ENCODE data around the gene AUTS2.
"Not testable (repeated sequence)": the region's sequence is repeated elsewhere in the genome, so short reads cannot be mapped to it uniquely, and the experiment has no call there.

Gene AUTS2

DNA sequence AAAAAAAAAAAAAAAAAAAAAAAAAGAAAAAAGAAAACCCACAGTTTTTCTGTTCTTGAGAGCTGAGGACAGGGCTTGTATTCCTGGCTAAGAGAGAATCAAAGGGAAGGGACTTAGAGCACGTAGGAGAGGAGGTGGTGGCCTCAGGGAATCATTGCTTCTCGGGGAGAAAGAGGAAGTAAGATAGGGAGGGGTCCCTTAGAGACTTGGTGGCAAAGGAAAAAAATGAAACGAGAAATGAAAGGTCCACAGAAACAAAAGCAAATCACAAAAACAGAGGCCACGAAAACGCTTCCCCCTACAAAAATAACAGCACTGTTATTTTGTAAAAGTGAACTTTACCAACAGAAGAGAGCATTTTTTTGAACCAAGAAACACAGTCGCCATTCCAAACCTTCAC lies 1210.6 kb downstream of the AUTS2 start:
- peak overlapping the region; percentile 97 for H2AFZ ChIP-seq (ENCODE audit: low read length)
- H3K4me3 ChIP-seq (ENCODE audit: low read depth, low read length, poor library complexity, severe bottlenecking) = peak overlapping the region; percentile 43
- H3K27ac ChIP-seq (ENCODE audit: low read depth, low read length, poor library complexity, severe bottlenecking) = peak overlapping the region; percentile 35
- TF ChIP-seq EZH2 (IDR thresholded peaks at IDR 0.05; ENCODE audit: borderline replicate concordance, low read length) = no peak
- TF ChIP-seq, protein P1, sequence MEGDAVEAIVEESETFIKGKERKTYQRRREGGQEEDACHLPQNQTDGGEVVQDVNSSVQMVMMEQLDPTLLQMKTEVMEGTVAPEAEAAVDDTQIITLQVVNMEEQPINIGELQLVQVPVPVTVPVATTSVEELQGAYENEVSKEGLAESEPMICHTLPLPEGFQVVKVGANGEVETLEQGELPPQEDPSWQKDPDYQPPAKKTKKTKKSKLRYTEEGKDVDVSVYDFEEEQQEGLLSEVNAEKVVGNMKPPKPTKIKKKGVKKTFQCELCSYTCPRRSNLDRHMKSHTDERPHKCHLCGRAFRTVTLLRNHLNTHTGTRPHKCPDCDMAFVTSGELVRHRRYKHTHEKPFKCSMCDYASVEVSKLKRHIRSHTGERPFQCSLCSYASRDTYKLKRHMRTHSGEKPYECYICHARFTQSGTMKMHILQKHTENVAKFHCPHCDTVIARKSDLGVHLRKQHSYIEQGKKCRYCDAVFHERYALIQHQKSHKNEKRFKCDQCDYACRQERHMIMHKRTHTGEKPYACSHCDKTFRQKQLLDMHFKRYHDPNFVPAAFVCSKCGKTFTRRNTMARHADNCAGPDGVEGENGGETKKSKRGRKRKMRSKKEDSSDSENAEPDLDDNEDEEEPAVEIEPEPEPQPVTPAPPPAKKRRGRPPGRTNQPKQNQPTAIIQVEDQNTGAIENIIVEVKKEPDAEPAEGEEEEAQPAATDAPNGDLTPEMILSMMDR (IDR thresholded peaks at IDR 0.05; ENCODE audit: low read length) = no peak
- no peaks in the 10 kb centered on the region for H3K79me2 ChIP-seq (ENCODE audit: insufficient read depth, low read length)
- no peaks in the 10 kb centered on the region for H3K27me3 ChIP-seq (ENCODE audit: insufficient read depth, low read length)
- peak overlapping the region; percentile 6 for H3K9ac ChIP-seq (ENCODE audit: low read length)
- H3K9me2 ChIP-seq (ENCODE audit: low read depth, low read length) = no peaks in the 10 kb centered on the region
- H3F3A ChIP-seq (ENCODE audit: insufficient read depth, low read length) = no peaks in the 10 kb centered on the region
- H3K4me2 ChIP-seq (ENCODE audit: low read length) = peak overlapping the region; percentile 52
- H4K20me1 ChIP-seq (ENCODE audit: insufficient read depth, low read length) = no peaks in the 10 kb centered on the region
- peaks cover 30% of the 10 kb centered on the region for H3K4me1 ChIP-seq (ENCODE audit: insufficient read depth, low read length, severe bottlenecking)
- H3K9me3 ChIP-seq (ENCODE audit: low read length) = no peaks in the 10 kb centered on the region
- no peaks in the 10 kb centered on the region for H3K36me3 ChIP-seq (ENCODE audit: insufficient read depth, low read length)

DNA sequence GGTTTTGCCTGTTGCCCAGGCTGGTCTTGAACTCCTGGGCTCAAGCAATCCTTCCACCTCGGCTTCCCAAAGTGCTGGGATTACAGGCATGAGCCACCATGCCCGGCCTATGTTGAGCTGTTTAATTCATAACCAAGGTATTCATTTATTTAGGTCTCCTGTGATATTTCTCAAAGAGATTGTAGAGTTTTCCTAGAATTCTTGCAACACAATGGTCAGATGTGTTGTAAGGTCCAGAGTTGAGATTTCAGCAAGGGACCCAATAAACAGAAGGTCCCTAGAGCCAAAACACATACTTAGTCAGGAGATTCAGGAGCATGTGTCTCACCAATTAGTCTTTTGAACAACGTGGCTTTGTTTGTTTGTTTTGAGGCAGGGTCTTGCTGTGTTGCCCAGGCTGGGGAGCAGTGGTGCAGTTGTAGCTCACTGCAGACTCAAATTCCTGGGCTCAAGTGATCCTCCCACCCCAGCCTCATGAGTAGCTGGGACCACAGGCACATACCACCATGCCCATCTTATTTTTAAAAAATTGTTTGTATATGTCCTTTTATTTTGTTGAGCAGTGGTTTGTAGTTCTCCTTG lies 1212.4 kb downstream of the AUTS2 start:
- Histone ChIP-seq H3K4me1 (ENCODE audit: insufficient read depth, low read length, severe bottlenecking) (peaks cover 15% of the 10 kb centered on the region), H2AFZ (ENCODE audit: low read length) (no peak overlapping the region), H3K4me2 (ENCODE audit: low read length) (no peak overlapping the region), H3K27me3 (ENCODE audit: insufficient read depth, low read length) (no peaks in the 10 kb centered on the region), H3K9me3 (ENCODE audit: low read length) (no peaks in the 10 kb centered on the region), H4K20me1 (ENCODE audit: insufficient read depth, low read length) (no peaks in the 10 kb centered on the region), H3F3A (ENCODE audit: insufficient read depth, low read length) (no peaks in the 10 kb centered on the region), H3K4me3 (ENCODE audit: low read depth, low read length, poor library complexity, severe bottlenecking) (no peak overlapping the region), H3K9me2 (ENCODE audit: low read depth, low read length) (no peaks in the 10 kb centered on the region), H3K36me3 (ENCODE audit: insufficient read depth, low read length) (no peaks in the 10 kb centered on the region), H3K79me2 (ENCODE audit: insufficient read depth, low read length) (no peaks in the 10 kb centered on the region), H3K27ac (ENCODE audit: low read depth, low read length, poor library complexity, severe bottlenecking) (no peak overlapping the region), H3K9ac (ENCODE audit: low read length) (no peak overlapping the region)
- TF ChIP-seq, protein P1 (IDR thresholded peaks at IDR 0.05; ENCODE audit: low read length) = no peak
- TF ChIP-seq EZH2 (IDR thresholded peaks at IDR 0.05; ENCODE audit: borderline replicate concordance, low read length) = no peak

DNA sequence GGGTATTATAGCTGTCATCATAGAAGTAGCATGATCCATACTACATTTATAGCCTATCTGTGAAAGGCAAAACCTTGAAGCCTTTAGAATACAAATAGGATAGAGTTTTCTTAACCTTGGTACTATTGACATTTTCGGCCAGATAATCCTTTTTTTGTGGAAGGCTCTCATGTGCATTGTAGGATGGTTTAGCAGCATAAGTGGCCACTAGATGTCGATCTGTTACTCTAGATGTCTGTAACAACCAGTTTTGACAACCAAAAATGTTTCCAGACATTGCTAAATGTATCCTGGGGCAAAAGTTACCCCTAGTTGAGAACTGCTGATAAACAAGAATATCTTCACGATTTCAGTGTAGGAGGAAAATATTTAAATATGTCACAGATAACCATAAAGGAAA lies 1214.2 kb downstream of the AUTS2 start:
- no peaks in the 10 kb centered on the region for H3K36me3 ChIP-seq (ENCODE audit: insufficient read depth, low read length)
- peaks cover 13% of the 10 kb centered on the region for H3K4me1 ChIP-seq (ENCODE audit: insufficient read depth, low read length, severe bottlenecking)
- H3K27me3 ChIP-seq (ENCODE audit: insufficient read depth, low read length) = no peaks in the 10 kb centered on the region; the same call in 1 of the 2 replicates
- TF ChIP-seq, protein P1 (IDR thresholded peaks at IDR 0.05; ENCODE audit: low read length) = peak; percentile 73
- TF ChIP-seq EZH2 (IDR thresholded peaks at IDR 0.05; ENCODE audit: borderline replicate concordance, low read length) = no peak
- H3K9me2 ChIP-seq (ENCODE audit: low read depth, low read length) = no peaks in the 10 kb centered on the region
- H2AFZ ChIP-seq (ENCODE audit: low read length) = no peak overlapping the region
- H3K9ac ChIP-seq (ENCODE audit: low read length) = no peak overlapping the region
- no peaks in the 10 kb centered on the region for H3K79me2 ChIP-seq (ENCODE audit: insufficient read depth, low read length)
- no peak overlapping the region for H3K4me3 ChIP-seq (ENCODE audit: low read depth, low read length, poor library complexity, severe bottlenecking)
- H3K27ac ChIP-seq (ENCODE audit: low read depth, low read length, poor library complexity, severe bottlenecking) = no peak overlapping the region
- no peaks in the 10 kb centered on the region for H4K20me1 ChIP-seq (ENCODE audit: insufficient read depth, low read length)
- no peaks in the 10 kb centered on the region for H3F3A ChIP-seq (ENCODE audit: insufficient read depth, low read length)
- no peak overlapping the region for H3K4me2 ChIP-seq (ENCODE audit: low read length)
- 0 out of 2 replicates have a peak, but pooled peaks cover under 1% of the 10 kb centered on the region for H3K9me3 ChIP-seq (ENCODE audit: low read length)

DNA sequence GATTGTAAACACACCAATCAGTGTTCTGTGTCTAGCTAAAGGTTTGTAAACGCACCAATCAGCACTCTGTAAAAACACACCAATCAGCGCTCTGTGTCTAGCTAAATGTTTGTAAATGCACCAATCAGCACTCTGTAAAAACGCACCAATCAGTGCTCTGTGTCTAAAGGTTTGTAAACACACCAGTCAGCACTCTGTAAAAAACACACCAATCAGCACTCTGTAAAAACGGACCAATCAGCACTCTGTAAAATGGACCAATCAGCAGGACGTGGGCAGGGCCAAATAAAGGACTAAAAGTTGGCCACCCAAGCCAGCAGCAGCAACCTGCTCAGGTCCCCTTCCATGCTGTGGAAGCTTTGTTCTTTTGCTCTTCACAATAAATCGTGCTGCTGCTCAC lies 1224.2 kb downstream of the AUTS2 start:
- H2AFZ ChIP-seq (ENCODE audit: low read length); H3K27me3 ChIP-seq (ENCODE audit: insufficient read depth, low read length); H3K4me3 ChIP-seq (ENCODE audit: low read depth, low read length, poor library complexity, severe bottlenecking); H3K9me2 ChIP-seq (ENCODE audit: low read depth, low read length); H3K4me2 ChIP-seq (ENCODE audit: low read length); H3K27ac ChIP-seq (ENCODE audit: low read depth, low read length, poor library complexity, severe bottlenecking); H3K79me2 ChIP-seq (ENCODE audit: insufficient read depth, low read length); H4K20me1 ChIP-seq (ENCODE audit: insufficient read depth, low read length); H3K9ac ChIP-seq (ENCODE audit: low read length); H3K36me3 ChIP-seq (ENCODE audit: insufficient read depth, low read length); H3F3A ChIP-seq (ENCODE audit: insufficient read depth, low read length); H3K4me1 ChIP-seq (ENCODE audit: insufficient read depth, low read length, severe bottlenecking): not testable (repeated sequence)
- H3K9me3 ChIP-seq (ENCODE audit: low read length) = peaks cover 10% of the 10 kb centered on the region; the same call in 1 of the 2 replicates

Data from OCI-LY1 (cell line).